ENCODE results near the gene EPHB1. TPM values are rescaled to one million over a fixed set of nuclear protein-coding genes. Genes with fewer than 3 reads are reported as not detected.

EPHB1 gene
- total RNA-seq, 4 donors from 2014 or later, result 1.00 to 8.9 (median 4.5) TPM

- no peak for ATAC-seq
- H3K27ac ChIP-seq, result no peak overlapping the region
- H3K9me3 ChIP-seq, result no peaks in the 10 kb centered on the region
- intact Hi-C loops (cut with DNase I; ENCODE audit: low total_unique reads), result loop anchor here (5.0 to 10.0 kb wide), 3 partner anchors 96 to 429 kb away; no protein-coding TSS in a partner anchor
- H3K27me3 ChIP-seq, result no peaks in the 10 kb centered on the region
- peaks cover 25 to 38% of the 10 kb centered on the region in 2 donors for H3K4me1 ChIP-seq
- DNase-seq, result no peak
- H3K4me3 ChIP-seq, result no peak overlapping the region
- no peaks in the 10 kb centered on the region for H3K36me3 ChIP-seq
- in situ Hi-C loops (cut with MboI; ENCODE audit: low sequenced_read_pairs in 4 of 4), result loop anchor here (10.0 to 25.0 kb wide), 6 partner anchors 446 to 1239 kb away; no protein-coding TSS in a partner anchor
- TF ChIP-seq, protein P1, sequence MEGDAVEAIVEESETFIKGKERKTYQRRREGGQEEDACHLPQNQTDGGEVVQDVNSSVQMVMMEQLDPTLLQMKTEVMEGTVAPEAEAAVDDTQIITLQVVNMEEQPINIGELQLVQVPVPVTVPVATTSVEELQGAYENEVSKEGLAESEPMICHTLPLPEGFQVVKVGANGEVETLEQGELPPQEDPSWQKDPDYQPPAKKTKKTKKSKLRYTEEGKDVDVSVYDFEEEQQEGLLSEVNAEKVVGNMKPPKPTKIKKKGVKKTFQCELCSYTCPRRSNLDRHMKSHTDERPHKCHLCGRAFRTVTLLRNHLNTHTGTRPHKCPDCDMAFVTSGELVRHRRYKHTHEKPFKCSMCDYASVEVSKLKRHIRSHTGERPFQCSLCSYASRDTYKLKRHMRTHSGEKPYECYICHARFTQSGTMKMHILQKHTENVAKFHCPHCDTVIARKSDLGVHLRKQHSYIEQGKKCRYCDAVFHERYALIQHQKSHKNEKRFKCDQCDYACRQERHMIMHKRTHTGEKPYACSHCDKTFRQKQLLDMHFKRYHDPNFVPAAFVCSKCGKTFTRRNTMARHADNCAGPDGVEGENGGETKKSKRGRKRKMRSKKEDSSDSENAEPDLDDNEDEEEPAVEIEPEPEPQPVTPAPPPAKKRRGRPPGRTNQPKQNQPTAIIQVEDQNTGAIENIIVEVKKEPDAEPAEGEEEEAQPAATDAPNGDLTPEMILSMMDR (IDR thresholded peaks at IDR 0.05 in 4 of 5, conservative IDR thresholded peaks at IDR 0.05 in 1 of 5), result no peak
- no peak for TF ChIP-seq POLR2A (IDR thresholded peaks at IDR 0.05)
These were observed 3.7 kb downstream of the EPHB1 start for GRCh38 chr3:134798681-134799311.

DNA sequence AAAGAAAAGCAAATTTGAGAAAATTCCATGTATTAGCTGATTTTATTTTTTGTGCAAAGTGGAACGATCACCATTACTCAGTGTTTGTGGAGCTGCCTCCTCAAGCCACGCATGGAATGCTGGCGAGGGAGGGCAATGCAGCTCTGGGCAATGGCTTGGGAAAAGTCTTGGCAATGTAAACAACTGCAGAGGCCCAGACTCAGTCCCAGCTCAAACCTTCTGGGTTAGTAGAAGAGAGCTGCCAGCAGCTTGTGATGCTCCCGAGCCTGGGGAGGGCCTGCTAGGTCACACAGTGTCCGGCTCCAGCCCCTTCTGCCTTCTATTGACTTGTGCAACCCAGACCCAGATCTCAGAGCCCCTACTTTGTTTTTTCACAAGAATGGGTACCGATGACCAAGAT lies 4.3 kb downstream of the EPHB1 start:
- Histone ChIP-seq H3K36me3 (no peaks in the 10 kb centered on the region), H3K4me3 (no peak overlapping the region), H3K9me3 (no peaks in the 10 kb centered on the region), H3K27ac (no peak overlapping the region), H3K27me3 (no peaks in the 10 kb centered on the region), H3K4me1 (peaks cover 27 to 39% of the 10 kb centered on the region in 2 donors)
- DNase-seq (peak in 1 of 2 donors; percentile 32), ATAC-seq (no peak)
- in situ Hi-C loops (cut with MboI; ENCODE audit: low sequenced_read_pairs in 4 of 4), result loop anchor here (10.0 to 25.0 kb wide), 6 partner anchors 445 to 1238 kb away; no protein-coding TSS in a partner anchor
- TF ChIP-seq, protein P1 (IDR thresholded peaks at IDR 0.05 in 4 of 5, conservative IDR thresholded peaks at IDR 0.05 in 1 of 5), result no peak
- TF ChIP-seq POLR2A (IDR thresholded peaks at IDR 0.05), result no peak
- intact Hi-C loops (cut with DNase I; ENCODE audit: low total_unique reads), result loop anchor here (5.0 to 10.0 kb wide), 3 partner anchors 95 to 428 kb away; no protein-coding TSS in a partner anchor

GRCh38 chr3:134801204-134801958 lies 6.3 kb downstream of the EPHB1 start:
- Histone ChIP-seq H3K4me3 (no peak overlapping the region), H3K27ac (no peak overlapping the region), H3K4me1 (peaks cover 31 to 33% of the 10 kb centered on the region in 2 donors), H3K36me3 (no peaks in the 10 kb centered on the region), H3K27me3 (no peaks in the 10 kb centered on the region), H3K9me3 (no peaks in the 10 kb centered on the region)
- DNase-seq (no peak), ATAC-seq (no peak)
- intact Hi-C loops (cut with DNase I; ENCODE audit: low total_unique reads), result no loop called here
- in situ Hi-C loops (cut with MboI; ENCODE audit: low sequenced_read_pairs in 4 of 4), result no loop called here
- TF ChIP-seq, protein P1 (IDR thresholded peaks at IDR 0.05 in 4 of 5, conservative IDR thresholded peaks at IDR 0.05 in 1 of 5), result no peak
- TF ChIP-seq POLR2A (IDR thresholded peaks at IDR 0.05), result no peak

DNA sequence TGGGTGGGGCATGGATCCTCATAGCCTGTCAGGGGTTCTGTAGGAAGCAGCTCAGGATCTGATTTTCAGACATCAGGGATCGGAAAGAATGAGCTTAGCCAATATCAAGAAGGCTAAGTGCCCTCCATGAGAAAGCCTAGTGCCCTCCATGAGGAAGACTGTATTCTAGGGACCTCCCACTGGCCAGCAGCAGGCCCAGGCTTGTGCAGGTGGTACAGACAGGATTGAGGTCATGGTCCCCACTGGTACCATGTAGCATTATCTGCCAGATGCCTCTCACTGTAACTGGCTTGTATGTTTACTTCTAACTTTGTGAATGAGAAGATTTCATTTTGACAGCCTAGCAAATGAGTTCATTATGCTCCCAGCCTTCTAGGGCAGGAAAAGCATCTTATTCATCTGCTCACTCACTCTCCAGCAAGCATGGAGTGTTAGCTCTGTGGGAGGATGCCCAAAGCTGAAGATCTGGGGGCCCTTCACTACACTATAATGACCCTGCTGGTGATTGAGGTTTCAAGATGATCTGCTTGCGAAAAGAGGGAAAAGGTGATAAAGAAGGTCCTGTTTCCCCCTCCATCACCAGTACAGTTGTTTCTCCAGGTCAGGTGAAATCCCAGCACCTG lies 7.5 kb downstream of the EPHB1 start:
- ATAC-seq (no peak), DNase-seq (no peak)
- Histone ChIP-seq H3K4me1 (peaks cover 23 to 28% of the 10 kb centered on the region in 2 donors), H3K27ac (no peak overlapping the region), H3K36me3 (no peaks in the 10 kb centered on the region), H3K9me3 (no peaks in the 10 kb centered on the region), H3K4me3 (no peak overlapping the region), H3K27me3 (no peaks in the 10 kb centered on the region)
- in situ Hi-C loops (cut with MboI; ENCODE audit: low sequenced_read_pairs in 4 of 4) (no loop called here), intact Hi-C loops (cut with DNase I; ENCODE audit: low total_unique reads) (no loop called here)
- TF ChIP-seq POLR2A (IDR thresholded peaks at IDR 0.05), result no peak

GRCh38 chr3:134803051-134803505 lies 8.0 kb downstream of the EPHB1 start:
- Histone ChIP-seq H3K27ac (no peak overlapping the region), H3K36me3 (no peaks in the 10 kb centered on the region), H3K4me3 (no peak overlapping the region), H3K27me3 (no peaks in the 10 kb centered on the region), H3K9me3 (no peaks in the 10 kb centered on the region), H3K4me1 (peaks cover 23 to 28% of the 10 kb centered on the region in 2 donors)
- no peak for DNase-seq
- TF ChIP-seq, protein P1 (IDR thresholded peaks at IDR 0.05 in 4 of 5, conservative IDR thresholded peaks at IDR 0.05 in 1 of 5), result no peak
- no peak for TF ChIP-seq POLR2A (IDR thresholded peaks at IDR 0.05)
- in situ Hi-C loops (cut with MboI; ENCODE audit: low sequenced_read_pairs in 4 of 4), result no loop called here
- intact Hi-C loops (cut with DNase I; ENCODE audit: low total_unique reads), result no loop called here
- no peak for ATAC-seq
